Liver (tissue), 9 donors: ENCODE measurements around the gene SNX9. TPM values are rescaled to one million over a fixed set of nuclear protein-coding genes. Genes with fewer than 3 reads are reported as not detected.

ENCODE experiments used
- DNase-seq: peaks from one replicate; pipeline ENCODE4 v3.0.0-alpha.2; 2017; ENCODE audit warnings: low spot score
- H3K27ac ChIP-seq, 2 donors: one replicate each; pipeline ENCODE4 v1.7.0; 2013; ENCODE audit warnings: inconsistent platforms in 2 of 2, low read length in 2 of 2, control low read depth in 1 of 2, low read depth in 1 of 2, mild to moderate bottlenecking in 1 of 2
- H3K27me3 ChIP-seq, 4 donors: one replicate each; pipeline versions ENCODE4 v1.6.1 to v1.7.0; 2013; ENCODE audit warnings: low read length in 3 of 4, inconsistent platforms in 1 of 4, mild to moderate bottlenecking in 1 of 4, moderate library complexity in 1 of 4; ENCODE audit not compliant: control insufficient read depth in 4 of 4, insufficient read depth in 4 of 4
- H3K36me3 ChIP-seq, 4 donors: one replicate each; pipeline versions ENCODE4 v1.6.1 to v1.7.0; 2013; ENCODE audit warnings: low read length in 3 of 4, mild to moderate bottlenecking in 3 of 4, low read depth in 1 of 4, moderate library complexity in 1 of 4; ENCODE audit not compliant: control insufficient read depth in 4 of 4, insufficient read depth in 3 of 4
- H3K4me1 ChIP-seq, 4 donors: one replicate each; pipeline versions ENCODE4 v1.6.1 to v1.7.0; 2013; ENCODE audit warnings: low read length in 3 of 4, mild to moderate bottlenecking in 3 of 4, moderate library complexity in 1 of 4; ENCODE audit not compliant: control insufficient read depth in 4 of 4, insufficient read depth in 4 of 4
- H3K4me3 ChIP-seq, 3 donors: one replicate each; pipeline versions ENCODE4 v1.6.1 to v1.7.0; 2013; ENCODE audit warnings: low read length in 3 of 3, control low read depth in 1 of 3, low read depth in 1 of 3, mild to moderate bottlenecking in 1 of 3
- H3K9ac ChIP-seq, 2 donors: one replicate each; pipeline ENCODE4 v1.7.0; 2013; ENCODE audit warnings: low read length in 2 of 2, mild to moderate bottlenecking in 2 of 2, moderate library complexity in 2 of 2, control low read depth in 1 of 2, low read depth in 1 of 2
- H3K9me3 ChIP-seq, 4 donors: one replicate each; pipeline versions ENCODE4 v1.6.1 to v1.7.0; 2013; ENCODE audit warnings: low read length in 3 of 4; ENCODE audit not compliant: control insufficient read depth in 4 of 4
- ATF3 ChIP-seq: IDR thresholded peaks from 2 replicates; pipeline ENCODE4 v1.6.1; 2016; ENCODE audit warnings: antibody characterized with exemption
- CTCF ChIP-seq: fragments of 150-350 bp; IDR thresholded peaks from 2 replicates; pipeline ENCODE4 v1.5.1; 2017; ENCODE audit warnings: improper control_type of control experiment, low read depth, low read length; ENCODE audit not compliant: missing input control
- EGR1 ChIP-seq, 2 donors: IDR thresholded peaks; 2 replicates each; pipeline ENCODE4 v1.6.1; 2016 to 2018; ENCODE audit warnings: antibody characterized with exemption in 2 of 2, low read depth in 2 of 2
- FOXA1 ChIP-seq: IDR thresholded peaks from 2 replicates; pipeline ENCODE4 v1.6.1; 2016; ENCODE audit warnings: antibody characterized with exemption
- FOXA2 ChIP-seq: IDR thresholded peaks from 2 replicates; pipeline ENCODE4 v1.6.1; 2016; ENCODE audit warnings: antibody characterized with exemption
- GABPA ChIP-seq, 2 donors: IDR thresholded peaks in 1 of 2; conservative IDR thresholded peaks in 1 of 2; 2 replicates each; pipeline ENCODE4 v1.6.1; 2016; ENCODE audit warnings: antibody characterized with exemption in 2 of 2, mild to moderate bottlenecking in 1 of 2, moderate library complexity in 1 of 2
- HNF4A ChIP-seq, 2 donors: conservative IDR thresholded peaks; 2 replicates each; pipeline ENCODE4 v1.6.1; 2016; ENCODE audit warnings: antibody characterized with exemption in 2 of 2, mild to moderate bottlenecking in 2 of 2
- HNF4G ChIP-seq: IDR thresholded peaks from 2 replicates; pipeline ENCODE4 v1.6.1; 2016; ENCODE audit warnings: antibody characterized with exemption
- JUND ChIP-seq, 2 donors: IDR thresholded peaks; 2 replicates each; pipeline ENCODE4 v1.6.1; 2016; ENCODE audit warnings: antibody characterized with exemption in 2 of 2
- MAX ChIP-seq: IDR thresholded peaks from 2 replicates; pipeline ENCODE4 v1.6.1; 2016; ENCODE audit warnings: antibody characterized with exemption
- NR2F2 ChIP-seq: IDR thresholded peaks from 2 replicates; pipeline ENCODE4 v1.6.1; 2016; ENCODE audit warnings: antibody characterized with exemption
- RAD21 ChIP-seq, 2 donors: IDR thresholded peaks; 2 replicates each; pipeline ENCODE4 v1.6.1; 2016; ENCODE audit warnings: antibody characterized with exemption in 2 of 2, mild to moderate bottlenecking in 2 of 2
- RXRA ChIP-seq, 2 donors: IDR thresholded peaks; 2 replicates each; pipeline ENCODE4 v1.6.1; 2017 to 2018; ENCODE audit warnings: antibody characterized with exemption in 2 of 2, mild to moderate bottlenecking in 1 of 2
- SP1 ChIP-seq: IDR thresholded peaks from 2 replicates; pipeline ENCODE4 v1.6.1; 2018; ENCODE audit warnings: antibody characterized with exemption, mild to moderate bottlenecking
- TAF1 ChIP-seq: conservative IDR thresholded peaks from 2 replicates; pipeline ENCODE4 v1.6.1; 2016; ENCODE audit warnings: antibody characterized with exemption, mild to moderate bottlenecking
- YY1 ChIP-seq: IDR thresholded peaks from 2 replicates; pipeline ENCODE4 v1.6.1; 2016; ENCODE audit warnings: antibody characterized with exemption, mild to moderate bottlenecking
- WGBS: extraction: QIAGEN DNeasy Blood & Tissue Kit; methylation state at CpG from one replicate; pipeline ENCODE4 v1.1.7; 2013; 5-methylcytosine and 5-hydroxymethylcytosine counted together
- polyA plus RNA-seq, 2 donors: library from polyadenylated mRNA; stranded (reverse) in 1 of 2; unstranded in 1 of 2; fragments of 200-250 nt in 1 of 2; fragments of >200 nt in 1 of 2; fragmentation: Nextera tagmentation in 1 of 2; extraction: Ambion mirVana in 1 of 2; gene quantifications; one replicate each; pipeline versions ENCODE4 v1.2.1 to v1.2.3, GENCODE V29; 2013 to 2015
- total RNA-seq, 2 donors: library from RNA; depleted of rRNA; stranded (reverse); fragments of >200 nt; gene quantifications; one replicate each; pipeline ENCODE4 v1.2.3, GENCODE V29; 2014
- TF ChIP-seq, protein P1 (sequence below): IDR thresholded peaks from 2 replicates; pipeline ENCODE4 v1.6.1; 2016; ENCODE audit warnings: antibody characterized with exemption, mild to moderate bottlenecking
- TF ChIP-seq, protein P2 (sequence below): IDR thresholded peaks from 2 replicates; pipeline ENCODE4 v1.6.1; 2016; ENCODE audit warnings: antibody characterized with exemption
- donor health status: healthy.
- donor health status: healthy.
- donor health status: healthy.
- donor health status: healthy.
- donor health status: healthy.

SNX9 gene
- total and polyA plus RNA-seq, 4 donors: 16.4 to 31.0 (median 22.3) TPM

GRCh38 chr6:157944983-157945931, 122.2 kb downstream of the SNX9 start:
- peaks cover 0 to under 1% (median 0%) of the 10 kb centered on the region in 4 donors for H3K4me1 ChIP-seq
- no peak overlapping the region for H3K4me3 ChIP-seq
- no peak overlapping the region for H3K27ac ChIP-seq
- no peaks in the 10 kb centered on the region for H3K9me3 ChIP-seq
- H3K36me3 ChIP-seq: peaks cover 12 to 45% (median 33%) of the 10 kb centered on the region in 4 donors
- H3K9ac ChIP-seq: no peak overlapping the region
- WGBS: 89% methylated on average over 14 of the region's 14 CpGs
- no peak for DNase-seq
- TF ChIP-seq NR2F2: no peak
- TF ChIP-seq FOXA1: no peak
- no peak for TF ChIP-seq TAF1
- no peak for TF ChIP-seq JUND (IDR thresholded peaks at IDR 0.05)
- no peak for TF ChIP-seq HNF4G
- no peak for TF ChIP-seq CTCF
- TF ChIP-seq YY1: no peak
- TF ChIP-seq, protein P1, sequence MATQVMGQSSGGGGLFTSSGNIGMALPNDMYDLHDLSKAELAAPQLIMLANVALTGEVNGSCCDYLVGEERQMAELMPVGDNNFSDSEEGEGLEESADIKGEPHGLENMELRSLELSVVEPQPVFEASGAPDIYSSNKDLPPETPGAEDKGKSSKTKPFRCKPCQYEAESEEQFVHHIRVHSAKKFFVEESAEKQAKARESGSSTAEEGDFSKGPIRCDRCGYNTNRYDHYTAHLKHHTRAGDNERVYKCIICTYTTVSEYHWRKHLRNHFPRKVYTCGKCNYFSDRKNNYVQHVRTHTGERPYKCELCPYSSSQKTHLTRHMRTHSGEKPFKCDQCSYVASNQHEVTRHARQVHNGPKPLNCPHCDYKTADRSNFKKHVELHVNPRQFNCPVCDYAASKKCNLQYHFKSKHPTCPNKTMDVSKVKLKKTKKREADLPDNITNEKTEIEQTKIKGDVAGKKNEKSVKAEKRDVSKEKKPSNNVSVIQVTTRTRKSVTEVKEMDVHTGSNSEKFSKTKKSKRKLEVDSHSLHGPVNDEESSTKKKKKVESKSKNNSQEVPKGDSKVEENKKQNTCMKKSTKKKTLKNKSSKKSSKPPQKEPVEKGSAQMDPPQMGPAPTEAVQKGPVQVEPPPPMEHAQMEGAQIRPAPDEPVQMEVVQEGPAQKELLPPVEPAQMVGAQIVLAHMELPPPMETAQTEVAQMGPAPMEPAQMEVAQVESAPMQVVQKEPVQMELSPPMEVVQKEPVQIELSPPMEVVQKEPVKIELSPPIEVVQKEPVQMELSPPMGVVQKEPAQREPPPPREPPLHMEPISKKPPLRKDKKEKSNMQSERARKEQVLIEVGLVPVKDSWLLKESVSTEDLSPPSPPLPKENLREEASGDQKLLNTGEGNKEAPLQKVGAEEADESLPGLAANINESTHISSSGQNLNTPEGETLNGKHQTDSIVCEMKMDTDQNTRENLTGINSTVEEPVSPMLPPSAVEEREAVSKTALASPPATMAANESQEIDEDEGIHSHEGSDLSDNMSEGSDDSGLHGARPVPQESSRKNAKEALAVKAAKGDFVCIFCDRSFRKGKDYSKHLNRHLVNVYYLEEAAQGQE: no peak
- TF ChIP-seq GABPA (IDR thresholded peaks at IDR 0.05 in 1 of 2, conservative IDR thresholded peaks at IDR 0.05 in 1 of 2): no peak
- TF ChIP-seq EGR1 (IDR thresholded peaks at IDR 0.05; ENCODE audit: low read depth in 2 of 2): no peak
- no peak for TF ChIP-seq HNF4A (conservative IDR thresholded peaks at IDR 0.05)
- no peak for TF ChIP-seq MAX
- no peak for TF ChIP-seq ATF3
- TF ChIP-seq SP1: no peak
- TF ChIP-seq RXRA (IDR thresholded peaks at IDR 0.05): no peak
- TF ChIP-seq FOXA2: no peak
- TF ChIP-seq RAD21 (IDR thresholded peaks at IDR 0.05): no peak
- TF ChIP-seq, protein P2, sequence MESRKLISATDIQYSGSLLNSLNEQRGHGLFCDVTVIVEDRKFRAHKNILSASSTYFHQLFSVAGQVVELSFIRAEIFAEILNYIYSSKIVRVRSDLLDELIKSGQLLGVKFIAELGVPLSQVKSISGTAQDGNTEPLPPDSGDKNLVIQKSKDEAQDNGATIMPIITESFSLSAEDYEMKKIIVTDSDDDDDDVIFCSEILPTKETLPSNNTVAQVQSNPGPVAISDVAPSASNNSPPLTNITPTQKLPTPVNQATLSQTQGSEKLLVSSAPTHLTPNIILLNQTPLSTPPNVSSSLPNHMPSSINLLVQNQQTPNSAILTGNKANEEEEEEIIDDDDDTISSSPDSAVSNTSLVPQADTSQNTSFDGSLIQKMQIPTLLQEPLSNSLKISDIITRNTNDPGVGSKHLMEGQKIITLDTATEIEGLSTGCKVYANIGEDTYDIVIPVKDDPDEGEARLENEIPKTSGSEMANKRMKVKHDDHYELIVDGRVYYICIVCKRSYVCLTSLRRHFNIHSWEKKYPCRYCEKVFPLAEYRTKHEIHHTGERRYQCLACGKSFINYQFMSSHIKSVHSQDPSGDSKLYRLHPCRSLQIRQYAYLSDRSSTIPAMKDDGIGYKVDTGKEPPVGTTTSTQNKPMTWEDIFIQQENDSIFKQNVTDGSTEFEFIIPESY: no peak
- H3K27me3 ChIP-seq: no peaks in the 10 kb centered on the region
